ENCODE measurements around the gene PCSK2.

The PCSK2 gene

GRCh38 chr20:17343656-17344452, 117.0 kb downstream of the PCSK2 start:
- no peak for DNase-seq

DNA sequence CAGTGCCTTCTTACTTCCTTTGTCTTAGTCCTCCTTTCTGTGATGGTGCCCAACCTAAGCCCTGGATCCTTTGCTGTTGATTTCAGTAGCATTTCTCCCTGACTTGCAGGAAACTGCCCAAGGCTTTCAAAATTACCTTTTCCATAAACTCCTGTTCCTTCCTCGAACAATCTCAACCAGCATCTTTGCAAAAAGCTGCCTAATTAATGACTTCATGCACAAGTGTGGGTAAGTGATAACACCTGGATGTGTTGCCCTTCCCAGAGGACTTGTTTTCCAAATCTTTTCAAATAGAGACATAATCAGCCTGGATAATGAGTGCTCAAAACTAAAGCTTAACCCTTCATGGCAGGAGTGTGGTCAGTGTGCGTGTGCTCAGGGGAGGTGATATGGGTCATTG, 118.0 kb downstream of the PCSK2 start:
- no peak for DNase-seq

- DNase-seq, result no peak
Measured at GRCh38 chr20:17345321-17345720, 118.5 kb downstream of the PCSK2 start.

DNA sequence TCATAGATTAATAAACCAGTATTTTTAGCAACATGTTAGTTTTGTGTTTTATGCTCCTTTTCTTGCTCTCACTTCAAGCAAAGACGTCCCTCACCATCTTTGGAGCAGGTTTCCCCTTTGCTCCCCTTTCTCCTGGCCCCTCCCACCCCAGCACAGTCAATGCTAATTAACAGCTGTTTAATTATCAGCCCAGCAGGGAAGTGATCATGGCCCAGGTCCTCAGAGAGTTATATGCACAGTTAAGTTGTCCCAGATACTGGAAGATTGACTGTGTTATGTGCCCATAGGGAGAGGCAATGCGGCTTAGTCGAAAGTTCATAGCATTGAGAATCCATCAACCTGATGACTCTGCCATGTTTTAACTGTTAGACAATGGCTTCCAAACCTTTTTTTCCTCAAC, 123.5 kb downstream of the PCSK2 start:
- DNase-seq, result no peak

DNA sequence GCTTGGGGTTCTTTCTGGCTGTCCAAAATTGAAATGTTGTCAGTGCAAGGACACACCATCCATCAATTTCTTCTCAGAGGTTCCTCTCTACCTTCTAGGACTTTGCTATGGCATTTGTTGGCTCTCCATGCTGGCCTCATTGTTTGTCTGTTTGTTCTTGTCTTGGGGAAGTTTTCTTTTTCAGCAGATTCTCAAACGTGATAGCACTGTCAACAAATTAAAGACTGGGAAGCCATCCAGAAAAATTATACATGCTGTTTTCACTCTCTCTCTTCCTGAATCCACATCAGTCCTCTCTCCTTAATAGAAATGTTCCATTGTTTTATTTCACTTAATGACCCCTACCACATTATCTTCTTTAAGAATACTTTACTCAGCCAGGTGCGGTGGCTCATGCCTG, 130.4 kb downstream of the PCSK2 start:
- DNase-seq, result no peak

DNA sequence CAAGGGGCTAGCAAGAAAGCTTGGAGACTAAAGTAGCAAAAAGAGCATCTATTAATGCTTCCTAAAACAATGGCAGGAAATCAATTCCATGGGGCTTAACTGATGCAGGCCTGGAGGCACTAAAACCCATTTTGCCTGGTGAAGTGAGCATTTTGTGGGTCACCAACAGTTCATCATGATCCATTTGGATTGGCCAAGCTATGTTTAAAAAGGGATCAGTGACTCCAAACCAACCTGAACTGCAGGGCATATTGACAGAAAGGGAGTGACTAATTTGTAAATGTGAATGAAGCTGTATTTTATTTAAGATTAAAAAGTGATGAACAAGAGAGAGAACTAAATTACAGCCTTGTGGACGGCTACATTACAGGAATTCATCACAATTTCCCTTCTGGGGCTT, 132.0 kb downstream of the PCSK2 start:
- DNase-seq, result no peak

- no peak for DNase-seq
Measured at GRCh38 chr20:17364681-17365080, 137.8 kb downstream of the PCSK2 start.

DNA sequence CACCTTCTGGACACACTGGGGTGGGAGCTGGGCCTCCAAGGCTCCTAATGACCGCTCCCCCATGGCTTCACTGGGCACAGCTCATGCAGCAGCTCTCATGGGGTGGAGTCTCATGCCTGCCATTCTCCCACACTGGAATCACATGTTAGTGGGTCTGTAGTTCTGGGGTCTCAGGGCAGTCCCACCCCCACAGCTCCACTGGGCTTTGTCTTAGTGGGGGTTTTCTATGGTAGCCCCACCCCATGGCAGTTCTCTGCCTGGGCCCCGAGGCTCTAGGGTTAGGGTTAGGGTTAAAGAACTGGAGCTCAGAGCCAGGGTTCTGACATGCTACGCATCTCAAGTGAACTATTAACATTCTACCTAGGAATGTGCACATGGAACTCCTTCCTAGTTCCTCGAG, 139.0 kb downstream of the PCSK2 start:
- DNase-seq, result no peak

DNA sequence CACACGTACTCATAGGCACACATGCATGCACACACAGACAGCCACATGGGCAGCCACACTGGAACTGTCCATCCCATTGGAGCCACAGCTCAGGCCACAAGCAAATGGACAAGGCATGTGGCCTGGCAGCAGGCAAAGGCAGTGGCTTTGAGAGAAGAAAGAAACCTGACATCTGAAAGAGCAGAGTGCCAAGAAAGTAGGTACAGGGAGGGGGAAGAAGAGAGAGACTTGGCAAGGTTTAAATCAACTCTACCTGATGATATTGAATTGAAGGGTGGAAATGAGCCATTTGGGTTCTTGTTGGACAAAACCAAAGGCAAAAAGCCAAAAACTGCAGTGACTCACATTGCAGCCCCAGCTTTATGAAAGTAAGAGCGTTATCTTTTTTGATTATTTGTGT, 142.7 kb downstream of the PCSK2 start:
- DNase-seq, result no peak

- DNase-seq, result no peak
Measured at GRCh38 chr20:17372806-17373440, 146.1 kb downstream of the PCSK2 start.

DNA sequence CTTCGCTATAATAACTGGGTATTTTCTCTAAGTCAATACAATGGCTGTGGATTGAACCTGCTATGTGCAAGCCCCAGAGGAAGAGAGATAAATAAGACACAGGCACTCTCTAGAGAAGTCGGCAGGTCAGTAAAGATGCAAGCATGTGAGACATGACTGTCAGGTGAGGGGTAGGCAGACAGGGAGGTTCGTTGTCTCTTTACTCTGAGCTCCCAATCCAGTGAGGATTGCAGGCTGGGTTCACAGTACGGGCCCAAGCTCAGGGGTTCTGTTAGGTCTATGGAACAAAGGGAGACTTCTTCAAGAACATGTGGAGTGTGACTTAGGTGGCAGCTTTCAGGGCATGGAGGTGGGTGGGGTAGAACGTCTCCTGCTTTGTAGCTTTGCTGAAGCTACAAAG, 147.2 kb downstream of the PCSK2 start:
- DNase-seq, result no peak

DNA sequence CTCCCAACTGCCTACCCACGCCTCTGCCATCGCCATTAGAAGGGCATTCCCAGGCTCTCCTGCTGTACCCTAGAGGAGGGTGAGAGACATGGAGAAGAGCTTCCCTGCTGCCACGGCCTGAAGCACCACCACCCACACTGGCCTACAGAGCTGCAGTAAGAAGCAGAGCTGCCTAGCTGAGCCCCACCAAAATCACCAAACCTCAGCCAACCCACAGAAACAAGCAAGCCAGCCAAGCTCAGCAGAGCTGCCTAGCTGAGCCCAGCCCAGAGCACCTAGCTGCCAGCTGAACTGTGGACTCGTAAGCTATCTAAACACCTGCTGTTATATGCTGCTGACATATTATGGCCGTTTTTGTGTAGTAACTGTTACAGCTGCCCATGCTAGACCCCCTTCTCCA, 149.2 kb downstream of the PCSK2 start:
- DNase-seq, result no peak

GRCh38 chr20:17377231-17377630, 150.4 kb downstream of the PCSK2 start:
- no peak for DNase-seq

GRCh38 chr20:17379651-17380050, 152.8 kb downstream of the PCSK2 start:
- DNase-seq, result no peak

DNA sequence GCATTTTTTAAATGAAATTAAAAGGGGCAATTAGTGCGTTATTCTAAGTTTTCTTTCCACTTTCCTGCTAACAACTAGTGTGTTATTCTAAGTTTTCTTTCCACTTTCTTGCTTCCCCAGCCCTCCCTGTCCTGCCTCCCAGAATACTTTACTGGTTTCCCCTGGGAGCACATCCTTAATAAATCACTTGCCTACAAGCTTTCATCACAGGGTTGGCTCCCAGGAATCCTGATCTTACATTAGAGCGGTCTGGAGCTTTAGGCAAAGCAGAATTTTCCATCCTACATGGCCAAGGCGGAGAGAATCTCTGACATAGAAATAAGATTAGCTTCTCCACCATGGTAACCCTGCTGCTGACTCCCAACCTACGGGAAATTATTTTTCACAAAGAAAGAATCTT, 154.0 kb downstream of the PCSK2 start:
- DNase-seq, result no peak

- no peak for DNase-seq
Measured at GRCh38 chr20:17381724-17382123, 154.9 kb downstream of the PCSK2 start.

GRCh38 chr20:17385798-17386197, 159.0 kb downstream of the PCSK2 start:
- DNase-seq, result no peak

DNA sequence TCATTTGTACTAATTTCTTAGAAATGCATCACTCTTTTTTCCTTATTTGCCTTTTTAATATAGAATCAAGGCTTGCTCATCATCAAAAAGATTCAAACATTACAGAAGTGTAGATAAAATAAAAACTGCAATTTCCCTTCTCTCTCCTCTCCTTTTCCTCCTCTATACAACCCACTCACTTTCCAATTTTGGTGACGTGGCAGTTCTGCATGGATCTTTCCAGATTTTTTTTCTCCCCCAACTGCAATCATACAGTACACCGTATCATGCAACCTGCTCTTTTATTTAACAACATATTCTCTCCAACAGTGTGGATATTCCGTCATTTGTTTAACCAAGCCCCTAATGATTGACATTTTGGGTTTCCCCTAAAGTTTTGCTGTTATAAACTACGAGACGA, 163.8 kb downstream of the PCSK2 start:
- DNase-seq, result no peak

DNA sequence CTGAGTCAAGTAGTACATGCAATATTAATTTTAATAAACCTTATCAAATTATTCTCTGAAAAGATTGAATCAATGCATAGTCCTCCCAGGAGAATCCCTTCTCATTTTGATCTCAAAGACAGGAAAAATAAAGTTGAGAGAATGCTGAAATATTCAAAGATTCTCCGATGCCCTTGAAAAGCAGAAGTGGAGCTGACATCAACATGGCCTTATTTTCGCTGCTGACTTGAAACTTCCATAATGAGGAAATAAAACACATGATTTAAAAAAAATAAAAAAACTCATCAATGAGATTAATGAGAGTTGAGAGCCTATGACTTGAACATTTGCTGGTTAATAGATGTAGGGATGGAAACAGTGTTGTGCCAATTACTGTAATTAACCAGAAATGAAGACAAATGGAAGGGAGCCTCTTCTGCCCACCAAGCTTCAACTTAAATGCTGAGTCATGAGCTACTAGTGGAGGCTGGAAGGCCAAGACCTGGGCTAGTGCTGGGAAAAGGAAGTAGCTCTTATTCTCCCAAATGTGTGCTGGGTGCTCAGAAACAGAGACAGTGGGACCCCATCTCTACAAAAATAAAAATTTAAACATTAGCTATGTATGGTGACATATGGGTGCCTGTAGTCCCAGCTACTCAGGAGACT, 164.4 kb downstream of the PCSK2 start:
- no peak for DNase-seq

DNA sequence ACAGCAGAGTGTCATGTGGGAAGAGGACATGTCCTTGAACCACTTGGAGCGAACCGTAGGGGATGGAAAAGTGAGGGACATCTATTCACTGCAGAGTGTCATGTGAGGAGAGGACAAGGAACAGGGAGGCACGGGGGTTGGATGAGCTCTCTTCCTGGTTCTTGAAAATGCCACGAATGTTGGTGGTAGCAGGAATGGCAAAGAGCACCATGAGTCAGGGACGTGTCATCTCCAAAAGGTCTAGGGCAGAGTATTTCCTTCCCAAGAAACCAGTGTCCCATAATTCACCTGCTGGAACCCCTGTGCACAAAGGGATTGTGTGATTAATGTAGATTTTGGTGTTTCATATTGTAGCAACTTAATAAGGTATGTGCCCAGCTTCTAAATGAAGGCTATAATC, 167.6 kb downstream of the PCSK2 start:
- DNase-seq, result no peak

- no peak for DNase-seq
Measured at GRCh38 chr20:17395729-17396128, 168.9 kb downstream of the PCSK2 start.

GRCh38 chr20:17399303-17399985, 172.6 kb downstream of the PCSK2 start:
- DNase-seq, result no peak

- no peak for DNase-seq
Measured at GRCh38 chr20:17403461-17403860, 176.6 kb downstream of the PCSK2 start.
